IMR-90 (cell line): ENCODE measurements around the gene NCDN. TPM values are rescaled to one million over a fixed set of nuclear protein-coding genes. Genes with fewer than 3 reads are reported as not detected.

Experiments used
- ATAC-seq: fragments of 200-7000 bp; cut with Tn5 transposase; 2 replicates; pipeline ENCODE4 v1.9.1; 2020; ENCODE audit warnings: low read depth, mild to moderate bottlenecking, moderate library complexity
- BruUV-seq: library from RNA; stranded (reverse); fragments of 400-500 nt; replicated peaks from 2 replicates; lab custom pipeline; 2021; lab: Mats Ljungman, UMichigan
- CTCF ChIA-PET: fragments of 300-600 bp; formaldehyde crosslinking; extraction: SDS; loops from one replicate; lab custom pipeline; 2021; ENCODE audit warnings: antibody characterized with exemption; lab: Yijun Ruan, JAX
- POLR2A ChIA-PET: fragments of 300-600 bp; sonication (Branson Sonifier 250); formaldehyde crosslinking; loops from one replicate; lab custom pipeline; 2022; ENCODE audit warnings: antibody characterized with exemption; ENCODE audit not compliant: unreplicated experiment; lab: Charles Lee
- DNase-seq: peaks from one replicate; pipeline ENCODE4 v3.0.0; 2013
- H2AFZ ChIP-seq: replicated peaks from 2 replicates; pipeline ENCODE3; 2013; ENCODE audit warnings: low read length, mild to moderate bottlenecking; ENCODE audit not compliant: poor library complexity
- H2AK5ac ChIP-seq: 2 replicates; pipeline ENCODE4 v1.6.1; 2013; ENCODE audit warnings: low read depth, low read length, inconsistent platforms
- H2AK9ac ChIP-seq: replicated peaks from 2 replicates; pipeline ENCODE3; 2013; ENCODE audit warnings: mild to moderate bottlenecking, low read depth, low read length, moderate library complexity; ENCODE audit not compliant: poor library complexity
- H2BK120ac ChIP-seq: 2 replicates; pipeline ENCODE4 v1.6.1; 2013; ENCODE audit warnings: low read depth, low read length, inconsistent platforms
- H2BK15ac ChIP-seq: 3 replicates; pipeline ENCODE4 v1.6.1; 2013; ENCODE audit warnings: low read depth, low read length, inconsistent platforms
- H2BK20ac ChIP-seq: 2 replicates; pipeline ENCODE4 v1.6.1; 2013; ENCODE audit warnings: low read depth, mild to moderate bottlenecking, inconsistent platforms, low read length, moderate library complexity
- H2BK5ac ChIP-seq: 2 replicates; pipeline ENCODE4 v1.6.1; 2013; ENCODE audit warnings: mild to moderate bottlenecking, low read depth, low read length, inconsistent platforms; ENCODE audit not compliant: poor library complexity, severe bottlenecking
- H3K14ac ChIP-seq: replicated peaks from 2 replicates; pipeline ENCODE4 v1.6.1; 2013; ENCODE audit warnings: low read depth, low read length, inconsistent platforms
- H3K18ac ChIP-seq: 2 replicates; pipeline ENCODE4 v1.6.1; 2013; ENCODE audit warnings: low read depth, low read length, control low read depth
- H3K23ac ChIP-seq: 2 replicates; pipeline ENCODE4 v1.6.1; 2013; ENCODE audit warnings: low read depth, low read length, inconsistent platforms
- H3K27ac ChIP-seq: 2 replicates; pipeline ENCODE4 v1.5.1; 2013; ENCODE audit warnings: mild to moderate bottlenecking, control low read depth, low read length; ENCODE audit not compliant: insufficient read depth
- H3K27me3 ChIP-seq: 2 replicates; pipeline ENCODE4 v1.6.1; 2013; ENCODE audit warnings: low read length; ENCODE audit not compliant: control insufficient read depth, insufficient read depth
- H3K36me3 ChIP-seq: 2 replicates; pipeline ENCODE4 v1.6.1; 2013; ENCODE audit warnings: low read length, mixed read lengths; ENCODE audit not compliant: control insufficient read depth, insufficient read depth
- H3K4ac ChIP-seq: 2 replicates; pipeline ENCODE4 v1.6.1; 2013; ENCODE audit warnings: low read depth, low read length, inconsistent platforms
- H3K4me1 ChIP-seq: 2 replicates; pipeline ENCODE4 v1.6.1; 2013; ENCODE audit warnings: low read length, mixed read lengths; ENCODE audit not compliant: control insufficient read depth, insufficient read depth
- H3K4me2 ChIP-seq: 2 replicates; pipeline ENCODE4 v1.6.1; 2013; ENCODE audit warnings: low read depth, mild to moderate bottlenecking, control low read depth, low read length, moderate library complexity
- H3K4me3 ChIP-seq: 2 replicates; pipeline ENCODE4 v1.5.1; 2013; ENCODE audit warnings: low read depth, mild to moderate bottlenecking, control low read depth, low read length, moderate library complexity; ENCODE audit not compliant: insufficient read depth
- H3K56ac ChIP-seq: 2 replicates; pipeline ENCODE4 v1.6.1; 2013; ENCODE audit warnings: low read length, inconsistent platforms; ENCODE audit not compliant: insufficient read depth; ENCODE audit errors: extremely low read depth
- H3K79me1 ChIP-seq, 2 experiments: 2 replicates each; pipeline ENCODE4 v1.6.1; 2013; ENCODE audit warnings: low read length in 2 of 2, inconsistent platforms in 1 of 2, low read depth in 1 of 2
- H3K9ac ChIP-seq: 2 replicates; pipeline ENCODE4 v1.6.1; 2013; ENCODE audit warnings: low read depth, low read length, control low read depth
- H3K9me1 ChIP-seq: 2 replicates; pipeline ENCODE4 v1.6.1; 2013; ENCODE audit warnings: low read length, inconsistent platforms; ENCODE audit not compliant: insufficient read depth
- H3K9me3 ChIP-seq: 2 replicates; pipeline ENCODE4 v1.6.1; 2013; ENCODE audit warnings: low read length; ENCODE audit not compliant: control insufficient read depth, insufficient read depth
- H4K20me1 ChIP-seq: 2 replicates; pipeline ENCODE4 v1.6.1; 2013; ENCODE audit warnings: low read length, inconsistent platforms; ENCODE audit not compliant: insufficient read depth
- H4K5ac ChIP-seq: 2 replicates; pipeline ENCODE4 v1.6.1; 2013; ENCODE audit warnings: mild to moderate bottlenecking, low read depth, low read length, control low read depth
- H4K8ac ChIP-seq, 2 experiments: 2 replicates each; pipeline ENCODE4 v1.6.1; 2013; ENCODE audit warnings: low read depth in 2 of 2, low read length in 2 of 2, control low read depth in 1 of 2, inconsistent platforms in 1 of 2
- H4K91ac ChIP-seq: 2 replicates; pipeline ENCODE4 v1.6.1; 2013; ENCODE audit warnings: low read depth, low read length, inconsistent platforms; ENCODE audit not compliant: insufficient read depth
- BHLHE40 ChIP-seq: fragments of 150-350 bp; IDR thresholded peaks from 2 replicates; pipeline ENCODE4 v1.6.1; 2016; ENCODE audit warnings: mild to moderate bottlenecking, low read depth, low read length
- CEBPB ChIP-seq: IDR thresholded peaks from 2 replicates; pipeline ENCODE4 v1.6.1; 2012; ENCODE audit warnings: low read depth, low read length, improper control_type of control experiment
- CHD1 ChIP-seq: IDR thresholded peaks from 2 replicates; pipeline ENCODE4 v1.6.1; 2012; ENCODE audit warnings: low read depth, low read length, improper control_type of control experiment
- CTCF ChIP-seq: conservative IDR thresholded peaks from 2 replicates; pipeline ENCODE4 v1.5.1; 2012; ENCODE audit warnings: mild to moderate bottlenecking, low read depth, low read length, improper control_type of control experiment
- FOS ChIP-seq: fragments of 150-350 bp; IDR thresholded peaks from 2 replicates; pipeline ENCODE4 v1.6.1; 2016; ENCODE audit warnings: low read depth, low read length
- MAFK ChIP-seq: IDR thresholded peaks from 2 replicates; pipeline ENCODE4 v1.6.1; 2012; ENCODE audit warnings: low read depth, low read length, improper control_type of control experiment
- MAZ ChIP-seq: IDR thresholded peaks from 2 replicates; pipeline ENCODE4 v1.6.1; 2012; ENCODE audit warnings: low read depth, mild to moderate bottlenecking, low read length, improper control_type of control experiment, moderate library complexity, borderline replicate concordance
- MXI1 ChIP-seq: IDR thresholded peaks from 2 replicates; pipeline ENCODE4 v1.6.1; 2012; ENCODE audit warnings: low read depth, mild to moderate bottlenecking, low read length, moderate library complexity, borderline replicate concordance
- RAD21 ChIP-seq: IDR thresholded peaks from 2 replicates; pipeline ENCODE4 v1.6.1; 2012; ENCODE audit warnings: low read length, improper control_type of control experiment
- RCOR1 ChIP-seq: IDR thresholded peaks from 2 replicates; pipeline ENCODE4 v1.6.1; 2012; ENCODE audit warnings: mild to moderate bottlenecking, low read length, improper control_type of control experiment; ENCODE audit not compliant: insufficient replicate concordance
- RFX5 ChIP-seq: IDR thresholded peaks from 2 replicates; pipeline ENCODE4 v1.8.0; 2012; ENCODE audit warnings: low read depth, mild to moderate bottlenecking, low read length, moderate library complexity
- USF2 ChIP-seq: fragments of 150-350 bp; IDR thresholded peaks from 2 replicates; pipeline ENCODE4 v1.6.1; 2017; ENCODE audit warnings: mild to moderate bottlenecking, antibody characterized with exemption, low read length, low read depth
- WGBS, 2 experiments: methylation state at CpG; one replicate each; pipeline versions ENCODE4 v1.1.5 to v1.1.7; 2013; ENCODE audit warnings: missing lambda C conversion rate in 2 of 2; ENCODE audit not compliant: insufficient read length in 1 of 2; ENCODE audit errors: extremely low coverage in 2 of 2; 5-methylcytosine and 5-hydroxymethylcytosine counted together
- dilution Hi-C: fragments of 300-500 bp; cut with HindIII; formaldehyde crosslinking; loops from one replicate; pipeline ENCODE4 v1.14.3; 2018; ENCODE audit warnings: low sequenced_read_pairs; ENCODE audit not compliant: unreplicated experiment
- in situ Hi-C: fragments of 300-500 bp; cut with MboI; formaldehyde crosslinking; loops from 3 replicates; pipeline ENCODE4 v1.14.3; 2019; ENCODE audit warnings: low sequenced_read_pairs, inconsistent platforms, mixed read lengths
- intact Hi-C: fragments of 100-400 bp; cut with micrococcal nuclease; formaldehyde crosslinking; loops from 2 replicates; pipeline ENCODE4 v1.10.0; 2022
- polyA plus RNA-seq, 3 experiments: library from polyadenylated mRNA; depleted of rRNA; stranded (reverse); fragments of >200 nt; gene quantifications; 2 replicates each; pipeline ENCODE4 v1.2.3, GENCODE V29; 2012; ENCODE audit warnings: low replicate concordance in 1 of 3
- total RNA-seq: library from RNA; depleted of rRNA; stranded (reverse); fragments of >200 nt; gene quantifications from 2 replicates; pipeline ENCODE4 v1.2.3, GENCODE V29; 2012

NCDN gene
- total and polyA plus RNA-seq, 2 of the 4 experiments (the other 2 are of a cell fraction): 10.0 to 38.8 TPM

- TF ChIP-seq MAFK: no peak
- TF ChIP-seq RFX5: no peak
These were observed 15.9 kb downstream of the NCDN start, which contains the start of gene TFAP2E (continued) for GRCh38 chr1:35573198-35574124.

GRCh38 chr1:35574125-35574654 lies 16.6 kb downstream of the NCDN start:
- no peak overlapping the region for H2BK120ac ChIP-seq
- H4K8ac ChIP-seq: no peak overlapping the region
- WGBS, 2 experiments: 42% methylated on average over 30 of the region's 48 CpGs; no CpG with 5 or more reads in 1 of the 2 experiments
- H4K20me1 ChIP-seq: 0 out of 2 replicates have a peak, but pooled peaks cover 2% of the 10 kb centered on the region
- no peak overlapping the region for H3K9ac ChIP-seq
- H3K9me3 ChIP-seq: no peaks in the 10 kb centered on the region
- H3K14ac ChIP-seq: no peak overlapping the region
- DNase-seq (no peak), ATAC-seq (no peak)
- dilution Hi-C loops: no loop called here
- H2BK5ac ChIP-seq: no peak overlapping the region
- H2BK15ac ChIP-seq: no peak overlapping the region
- H3K9me1 ChIP-seq: no peaks in the 10 kb centered on the region
- no peak overlapping the region for H4K91ac ChIP-seq
- ChIA-PET POLR2A (no interaction called here), CTCF (no interaction called here)
- H3K36me3 ChIP-seq: no peaks in the 10 kb centered on the region
- no peak overlapping the region for H4K5ac ChIP-seq
- H2BK20ac ChIP-seq: no peak overlapping the region
- no peaks in the 10 kb centered on the region for H3K79me1 ChIP-seq
- H3K23ac ChIP-seq: no peak overlapping the region
- peaks cover 1% of the 10 kb centered on the region; the same call in 1 of the 2 replicates for H3K4me1 ChIP-seq
- H2AK9ac ChIP-seq: no peak overlapping the region
- peaks cover 51% of the 10 kb centered on the region for H3K27me3 ChIP-seq
- in situ Hi-C loops: loop anchor here (5.0 kb wide), 1 partner anchor 198 kb away; no protein-coding TSS in a partner anchor
- H3K4ac ChIP-seq: no peak overlapping the region
- no peak overlapping the region for H3K4me2 ChIP-seq
- no TSS peak for BruUV-seq
- no peak overlapping the region for H3K56ac ChIP-seq
- H3K4me3 ChIP-seq: no peak overlapping the region
- H3K18ac ChIP-seq: no peak overlapping the region
- intact Hi-C loops: no loop called here
- no peak overlapping the region for H3K27ac ChIP-seq
- H2AFZ ChIP-seq: no peak overlapping the region
- no peak overlapping the region for H2AK5ac ChIP-seq
- TF ChIP-seq USF2 (no peak), CTCF (no peak), MAFK (no peak), RAD21 (no peak), CHD1 (no peak), BHLHE40 (no peak), MXI1 (no peak), CEBPB (no peak), MAZ (no peak), RCOR1 (no peak), FOS (no peak)
